Neural cell (in vitro differentiated cells): Measurements from ENCODE around the gene ZNF493. TPM values are rescaled to one million over a fixed set of nuclear protein-coding genes. Genes with fewer than 3 reads are reported as not detected.
A peak's percentile ranks its signal among the peaks of the same experiment; 100 is the strongest.

Experiments
- H2AFZ ChIP-seq: fragments of 200-600, 300-800 bp; sonication (generic), shearing (Covaris generic); 2 replicates; pipeline ENCODE4 v1.6.0; 2014; ENCODE audit warnings: low read depth, mild to moderate bottlenecking, antibody characterized with exemption, low read length, moderate library complexity
- H3F3A ChIP-seq: fragments of 200-600 bp; shearing (Covaris generic); 2 replicates; pipeline ENCODE4 v1.6.1; 2016; ENCODE audit warnings: mild to moderate bottlenecking, moderate library complexity, mixed read lengths, antibody characterized with exemption, low read length; ENCODE audit not compliant: insufficient read depth, poor library complexity, severe bottlenecking
- H3K27ac ChIP-seq: fragments of 200-600, 300-800 bp; sonication (generic), shearing (Covaris generic); 2 replicates; pipeline ENCODE4 v1.5.1; 2014; ENCODE audit warnings: mild to moderate bottlenecking, low read length, moderate library complexity
- H3K27me3 ChIP-seq: fragments of 300-800, 200-600 bp; sonication (generic), shearing (Covaris generic); 2 replicates; pipeline ENCODE4 v1.6.0; 2014; ENCODE audit warnings: mild to moderate bottlenecking, low read depth, low read length, moderate library complexity; ENCODE audit not compliant: insufficient read depth
- H3K36me3 ChIP-seq: fragments of 300-800, 200-600 bp; sonication (generic), shearing (Covaris generic); 2 replicates; pipeline ENCODE4 v1.5.1; 2014; ENCODE audit warnings: mild to moderate bottlenecking, antibody characterized with exemption, low read length, moderate library complexity; ENCODE audit not compliant: insufficient read depth
- H3K4me2 ChIP-seq: fragments of 300-800, 200-600 bp; sonication (generic), shearing (Covaris generic); 2 replicates; pipeline ENCODE4 v1.6.0; 2014; ENCODE audit warnings: mild to moderate bottlenecking, low read length
- H3K4me3 ChIP-seq: fragments of 300-800, 200-600 bp; sonication (generic), shearing (Covaris generic); 2 replicates; pipeline ENCODE4 v1.5.1; 2014; ENCODE audit warnings: mild to moderate bottlenecking, low read length, moderate library complexity
- H3K79me2 ChIP-seq: fragments of 200-600 bp; shearing (Covaris generic); replicated peaks from 2 replicates; pipeline ENCODE4 v1.6.0; 2014; ENCODE audit warnings: mild to moderate bottlenecking, low read length, moderate library complexity; ENCODE audit not compliant: insufficient read depth
- H3K9ac ChIP-seq: fragments of 300-800, 200-600 bp; sonication (generic), shearing (Covaris generic); 2 replicates; pipeline ENCODE4 v1.6.1; 2016; ENCODE audit warnings: mild to moderate bottlenecking, low read length, mixed read lengths
- H3K9me2 ChIP-seq: fragments of 200-600 bp; shearing (Covaris generic); 2 replicates; pipeline ENCODE4 v1.6.1; 2016; ENCODE audit warnings: mild to moderate bottlenecking, low read length, mixed read lengths; ENCODE audit not compliant: insufficient read depth
- H3K9me3 ChIP-seq: fragments of 200-600, 300-800 bp; sonication (generic), shearing (Covaris generic); 2 replicates; pipeline ENCODE4 v1.6.1; 2016; ENCODE audit warnings: mild to moderate bottlenecking, mixed run types, low read length, moderate library complexity, mixed read lengths
- H4K20me1 ChIP-seq: fragments of 200-600 bp; shearing (Covaris generic); 2 replicates; pipeline ENCODE4 v1.6.1; 2016; ENCODE audit warnings: mild to moderate bottlenecking, mixed run types; ENCODE audit not compliant: insufficient read depth
- EP300 ChIP-seq: fragments of 450-650 bp; conservative IDR thresholded peaks from 2 replicates; pipeline ENCODE4 v1.6.1; 2014; ENCODE audit warnings: antibody characterized with exemption, mild to moderate bottlenecking, moderate library complexity; ENCODE audit not compliant: poor library complexity, severe bottlenecking
- EZH2 ChIP-seq: fragments of 200-600, 300-800 bp; shearing (Covaris generic), sonication (generic); IDR thresholded peaks from 2 replicates; pipeline ENCODE4 v1.6.1; 2014; ENCODE audit warnings: antibody characterized with exemption, low read length, borderline replicate concordance, mild to moderate bottlenecking; ENCODE audit not compliant: insufficient read depth, poor library complexity, severe bottlenecking
- MXI1 ChIP-seq: fragments of 450-650 bp; conservative IDR thresholded peaks from 2 replicates; pipeline ENCODE4 v1.6.1; 2014; ENCODE audit warnings: antibody characterized with exemption, mild to moderate bottlenecking; ENCODE audit not compliant: poor library complexity, severe bottlenecking
- POLR2AphosphoS5 ChIP-seq: IDR thresholded peaks from 2 replicates; pipeline ENCODE4 v1.6.1; 2012
- RAD21 ChIP-seq: fragments of 450-650 bp; conservative IDR thresholded peaks from 2 replicates; pipeline ENCODE4 v1.6.1; 2014; ENCODE audit warnings: antibody characterized with exemption, mild to moderate bottlenecking, moderate library complexity
- SMC3 ChIP-seq: fragments of 450-650 bp; conservative IDR thresholded peaks from 2 replicates; pipeline ENCODE4 v1.6.1; 2014; ENCODE audit warnings: antibody characterized with exemption, mild to moderate bottlenecking, moderate library complexity; ENCODE audit not compliant: poor library complexity
- TAF1 ChIP-seq: IDR thresholded peaks from 2 replicates; pipeline ENCODE4 v1.6.1; 2012; ENCODE audit warnings: low read depth
- polyA plus RNA-seq: library from polyadenylated mRNA; depleted of rRNA; stranded (reverse); fragments of >200 nt; gene quantifications from 2 replicates; pipeline ENCODE4 v1.2.3, GENCODE V29; 2014
- TF ChIP-seq, protein P1 (sequence below): fragments of 450-650 bp; IDR thresholded peaks from 2 replicates; pipeline ENCODE4 v1.5.1; 2014; ENCODE audit warnings: antibody characterized with exemption, mild to moderate bottlenecking, moderate library complexity; ENCODE audit not compliant: poor library complexity, severe bottlenecking
- TF ChIP-seq, protein P2 (sequence below): IDR thresholded peaks from 2 replicates; pipeline ENCODE4 v1.6.1; 2012; ENCODE audit warnings: borderline replicate concordance

ZNF493 gene
- polyA plus RNA-seq, 1 donor from 2014 or later, result 85.8 TPM

DNA sequence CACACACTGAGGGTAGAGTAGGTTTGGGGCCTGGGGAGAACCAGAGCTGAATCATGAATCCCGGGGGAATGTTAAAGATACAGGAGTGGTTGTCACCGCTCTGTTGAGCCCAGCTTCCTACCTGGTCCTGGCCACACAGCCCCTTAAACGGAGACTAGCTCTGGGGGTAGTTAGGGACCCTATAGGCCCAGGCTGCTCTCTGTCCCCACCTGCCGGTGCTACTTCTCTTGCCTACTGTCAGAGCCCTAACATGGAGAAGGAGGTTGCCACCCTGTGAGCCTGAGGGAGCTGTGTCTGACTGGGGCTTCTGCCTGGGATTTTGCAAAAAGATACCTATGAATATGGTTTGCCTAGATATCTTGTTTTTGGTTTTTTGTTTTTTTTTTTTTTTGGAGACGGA, 71.9 kb downstream of the ZNF493 start:
- H3K27ac ChIP-seq, result no peak overlapping the region
- H3K9me3 ChIP-seq, result no peaks in the 10 kb centered on the region
- H3K4me3 ChIP-seq, result no peak overlapping the region
- H3K4me2 ChIP-seq, result no peak overlapping the region
- H2AFZ ChIP-seq, result no peak overlapping the region
- H4K20me1 ChIP-seq, result no peaks in the 10 kb centered on the region
- H3K36me3 ChIP-seq, result no peaks in the 10 kb centered on the region
- H3K27me3 ChIP-seq, result no peaks in the 10 kb centered on the region
- TF ChIP-seq SMC3 (no peak), RAD21 (no peak), POLR2AphosphoS5 (no peak), MXI1 (no peak), TAF1 (no peak), EP300 (no peak)
- TF ChIP-seq, protein P1, sequence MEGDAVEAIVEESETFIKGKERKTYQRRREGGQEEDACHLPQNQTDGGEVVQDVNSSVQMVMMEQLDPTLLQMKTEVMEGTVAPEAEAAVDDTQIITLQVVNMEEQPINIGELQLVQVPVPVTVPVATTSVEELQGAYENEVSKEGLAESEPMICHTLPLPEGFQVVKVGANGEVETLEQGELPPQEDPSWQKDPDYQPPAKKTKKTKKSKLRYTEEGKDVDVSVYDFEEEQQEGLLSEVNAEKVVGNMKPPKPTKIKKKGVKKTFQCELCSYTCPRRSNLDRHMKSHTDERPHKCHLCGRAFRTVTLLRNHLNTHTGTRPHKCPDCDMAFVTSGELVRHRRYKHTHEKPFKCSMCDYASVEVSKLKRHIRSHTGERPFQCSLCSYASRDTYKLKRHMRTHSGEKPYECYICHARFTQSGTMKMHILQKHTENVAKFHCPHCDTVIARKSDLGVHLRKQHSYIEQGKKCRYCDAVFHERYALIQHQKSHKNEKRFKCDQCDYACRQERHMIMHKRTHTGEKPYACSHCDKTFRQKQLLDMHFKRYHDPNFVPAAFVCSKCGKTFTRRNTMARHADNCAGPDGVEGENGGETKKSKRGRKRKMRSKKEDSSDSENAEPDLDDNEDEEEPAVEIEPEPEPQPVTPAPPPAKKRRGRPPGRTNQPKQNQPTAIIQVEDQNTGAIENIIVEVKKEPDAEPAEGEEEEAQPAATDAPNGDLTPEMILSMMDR, result no peak
- TF ChIP-seq, protein P2, sequence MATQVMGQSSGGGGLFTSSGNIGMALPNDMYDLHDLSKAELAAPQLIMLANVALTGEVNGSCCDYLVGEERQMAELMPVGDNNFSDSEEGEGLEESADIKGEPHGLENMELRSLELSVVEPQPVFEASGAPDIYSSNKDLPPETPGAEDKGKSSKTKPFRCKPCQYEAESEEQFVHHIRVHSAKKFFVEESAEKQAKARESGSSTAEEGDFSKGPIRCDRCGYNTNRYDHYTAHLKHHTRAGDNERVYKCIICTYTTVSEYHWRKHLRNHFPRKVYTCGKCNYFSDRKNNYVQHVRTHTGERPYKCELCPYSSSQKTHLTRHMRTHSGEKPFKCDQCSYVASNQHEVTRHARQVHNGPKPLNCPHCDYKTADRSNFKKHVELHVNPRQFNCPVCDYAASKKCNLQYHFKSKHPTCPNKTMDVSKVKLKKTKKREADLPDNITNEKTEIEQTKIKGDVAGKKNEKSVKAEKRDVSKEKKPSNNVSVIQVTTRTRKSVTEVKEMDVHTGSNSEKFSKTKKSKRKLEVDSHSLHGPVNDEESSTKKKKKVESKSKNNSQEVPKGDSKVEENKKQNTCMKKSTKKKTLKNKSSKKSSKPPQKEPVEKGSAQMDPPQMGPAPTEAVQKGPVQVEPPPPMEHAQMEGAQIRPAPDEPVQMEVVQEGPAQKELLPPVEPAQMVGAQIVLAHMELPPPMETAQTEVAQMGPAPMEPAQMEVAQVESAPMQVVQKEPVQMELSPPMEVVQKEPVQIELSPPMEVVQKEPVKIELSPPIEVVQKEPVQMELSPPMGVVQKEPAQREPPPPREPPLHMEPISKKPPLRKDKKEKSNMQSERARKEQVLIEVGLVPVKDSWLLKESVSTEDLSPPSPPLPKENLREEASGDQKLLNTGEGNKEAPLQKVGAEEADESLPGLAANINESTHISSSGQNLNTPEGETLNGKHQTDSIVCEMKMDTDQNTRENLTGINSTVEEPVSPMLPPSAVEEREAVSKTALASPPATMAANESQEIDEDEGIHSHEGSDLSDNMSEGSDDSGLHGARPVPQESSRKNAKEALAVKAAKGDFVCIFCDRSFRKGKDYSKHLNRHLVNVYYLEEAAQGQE, result no peak
- no peak overlapping the region for H3K9ac ChIP-seq
- no peaks in the 10 kb centered on the region for H3F3A ChIP-seq
- H3K9me2 ChIP-seq, result no peaks in the 10 kb centered on the region
- H3K79me2 ChIP-seq, result no peaks in the 10 kb centered on the region

DNA sequence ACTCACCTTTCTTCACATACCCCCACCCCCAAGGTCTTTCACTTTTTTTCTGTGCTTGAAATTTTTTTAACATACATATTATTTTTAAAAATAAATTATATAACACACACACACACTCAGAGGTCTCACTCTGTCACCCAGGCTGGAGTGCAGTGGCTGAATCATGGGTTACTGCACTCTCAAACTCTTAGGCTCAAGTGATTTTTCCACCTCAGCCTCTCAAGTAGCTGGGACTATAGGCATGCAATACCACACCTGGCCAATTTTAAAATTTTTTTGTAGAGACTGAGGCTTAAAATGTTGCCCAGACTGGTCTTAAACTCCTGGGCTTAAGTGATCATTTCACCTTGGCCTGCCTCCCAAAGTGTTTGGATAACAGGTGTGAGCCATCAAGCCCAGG, 75.6 kb downstream of the ZNF493 start:
- TF ChIP-seq MXI1, result no peak
- no peaks in the 10 kb centered on the region for H3F3A ChIP-seq
- no peak overlapping the region for H3K4me2 ChIP-seq
- H3K9ac ChIP-seq, result no peak overlapping the region
- H3K9me3 ChIP-seq, result no peaks in the 10 kb centered on the region
- H3K36me3 ChIP-seq, result no peaks in the 10 kb centered on the region
- no peaks in the 10 kb centered on the region for H3K79me2 ChIP-seq
- H3K9me2 ChIP-seq, result no peaks in the 10 kb centered on the region
- H4K20me1 ChIP-seq, result no peaks in the 10 kb centered on the region
- no peak overlapping the region for H2AFZ ChIP-seq
- no peak overlapping the region for H3K4me3 ChIP-seq
- H3K27me3 ChIP-seq, result no peaks in the 10 kb centered on the region
- H3K27ac ChIP-seq, result no peak overlapping the region

DNA sequence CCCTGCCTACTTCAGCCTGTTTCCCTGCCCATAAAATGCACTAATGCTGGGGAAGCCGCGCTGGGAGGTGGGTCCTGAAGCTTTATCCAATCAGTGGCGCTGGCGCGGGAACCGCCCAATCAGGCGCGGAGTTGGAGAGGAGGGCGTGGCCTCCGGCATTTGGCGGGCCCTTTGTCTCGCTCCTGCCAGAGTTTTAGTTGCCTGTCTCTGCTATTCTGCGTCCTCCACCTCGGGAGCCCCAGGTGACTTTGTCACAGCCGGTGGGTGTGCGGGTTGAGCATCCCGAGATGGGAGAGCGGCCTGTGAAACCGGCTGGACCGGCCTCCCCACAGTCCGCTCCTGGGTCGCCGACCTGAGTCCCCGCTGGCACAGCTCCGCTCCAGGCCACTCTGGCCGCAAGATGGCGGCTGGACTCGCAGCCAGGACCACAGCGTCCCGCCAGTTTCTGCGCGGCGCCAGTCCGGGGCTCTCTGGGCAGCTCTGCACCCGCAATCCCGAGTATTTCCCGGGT, 77.8 kb downstream of the ZNF493 start:
- Histone ChIP-seq H3K4me3 (peak overlapping the region; percentile 48), H3K9ac (no peak overlapping the region), H3K36me3 (no peaks in the 10 kb centered on the region), H3K9me3 (no peaks in the 10 kb centered on the region), H3F3A (no peaks in the 10 kb centered on the region), H3K4me2 (no peak overlapping the region), H3K27me3 (no peaks in the 10 kb centered on the region), H3K79me2 (no peaks in the 10 kb centered on the region), H3K9me2 (no peaks in the 10 kb centered on the region), H4K20me1 (no peaks in the 10 kb centered on the region), H2AFZ (no peak overlapping the region), H3K27ac (no peak overlapping the region)
- no peak for TF ChIP-seq POLR2AphosphoS5
- no peak for TF ChIP-seq RAD21
- no peak for TF ChIP-seq SMC3
- TF ChIP-seq EZH2, result no peak
- TF ChIP-seq MXI1, result no peak
- TF ChIP-seq, protein P1, result no peak
- TF ChIP-seq, protein P2, result no peak
- no peak for TF ChIP-seq TAF1
- no peak for TF ChIP-seq EP300
